HG03571 (cell line): ENCODE data around the gene SPAM1.
"Not testable (repeated sequence)": the region's sequence is repeated elsewhere in the genome, so short reads cannot be mapped to it uniquely, and the experiment has no call there.

Source experiments
- ATAC-seq: cut with Tn5 transposase; IDR thresholded peaks from one replicate; pipeline ENCODE4 v1.9.1; 2021; ENCODE audit not compliant: unreplicated experiment

Gene SPAM1

GRCh38 chr7:123948136-123948535, 23.1 kb downstream of the SPAM1 start:
- no peak for ATAC-seq

GRCh38 chr7:123958186-123958703, 33.2 kb downstream of the SPAM1 start:
- ATAC-seq: no peak

- ATAC-seq: no peak
These were observed 36.7 kb downstream of the SPAM1 start for GRCh38 chr7:123961771-123962170.

GRCh38 chr7:123966936-123967335, 41.9 kb downstream of the SPAM1 start:
- ATAC-seq: no peak

- ATAC-seq: no peak
These were observed 47.0 kb downstream of the SPAM1 start for GRCh38 chr7:123972045-123972444.

- no peak for ATAC-seq
These were observed 47.8 kb downstream of the SPAM1 start for GRCh38 chr7:123972831-123973230.

- ATAC-seq: no peak
These were observed 49.4 kb downstream of the SPAM1 start for GRCh38 chr7:123974326-123974908.

- ATAC-seq: no peak
These were observed 50.0 kb downstream of the SPAM1 start for GRCh38 chr7:123975084-123975483.

GRCh38 chr7:123977081-123977480, 52.0 kb downstream of the SPAM1 start:
- ATAC-seq: no peak

- no peak for ATAC-seq
These were observed 54.8 kb downstream of the SPAM1 start for GRCh38 chr7:123979876-123980275.

GRCh38 chr7:123987445-123987844, 62.4 kb downstream of the SPAM1 start:
- no peak for ATAC-seq

GRCh38 chr7:123992913-123993518, 68.0 kb downstream of the SPAM1 start:
- ATAC-seq: no peak

GRCh38 chr7:123993996-123994395, 69.0 kb downstream of the SPAM1 start:
- ATAC-seq: no peak

GRCh38 chr7:123994449-123994848, 69.4 kb downstream of the SPAM1 start:
- no peak for ATAC-seq

GRCh38 chr7:123995617-123996326, 70.7 kb downstream of the SPAM1 start:
- ATAC-seq: no peak

- no peak for ATAC-seq
These were observed 71.2 kb downstream of the SPAM1 start for GRCh38 chr7:123996327-123996625.

GRCh38 chr7:123998921-123999320, 73.9 kb downstream of the SPAM1 start:
- no peak for ATAC-seq

- no peak for ATAC-seq
These were observed 74.7 kb downstream of the SPAM1 start for GRCh38 chr7:123999703-124000102.

GRCh38 chr7:124008296-124008695, 83.3 kb downstream of the SPAM1 start:
- not testable (repeated sequence) for ATAC-seq

- no peak for ATAC-seq
These were observed 84.3 kb downstream of the SPAM1 start for GRCh38 chr7:124009321-124009720.
